Calu3 (cell line): ENCODE results near the gene VSIG10L2. TPM values are rescaled to one million over a fixed set of nuclear protein-coding genes. Genes with fewer than 3 reads are reported as not detected.

Source experiments
- BruUV-seq: library from RNA; stranded (reverse); fragments of 400-500 nt; replicated peaks from 2 replicates; lab custom pipeline; 2021; lab: Mats Ljungman, UMichigan
- CTCF ChIA-PET: fragments of 300-600 bp; sonication (Branson Sonifier 250); formaldehyde crosslinking; loops from one replicate; lab custom pipeline; 2022; ENCODE audit warnings: antibody characterized with exemption; lab: Charles Lee
- DNase-seq: peaks from one replicate; pipeline ENCODE4 v3.0.0; 2022
- H3K27ac Mint-ChIP-seq: one replicate; pipeline ENCODE4 v1.8.0; 2022; ENCODE audit warnings: mixed read lengths; ENCODE audit not compliant: unreplicated experiment
- H3K27me3 Mint-ChIP-seq: one replicate; pipeline ENCODE4 v1.8.0; 2022; ENCODE audit warnings: mixed read lengths; ENCODE audit not compliant: unreplicated experiment
- H3K36me3 Mint-ChIP-seq: one replicate; pipeline ENCODE4 v1.8.0; 2022; ENCODE audit warnings: mild to moderate bottlenecking, moderate library complexity, mixed read lengths; ENCODE audit not compliant: insufficient read depth, unreplicated experiment
- H3K4me1 Mint-ChIP-seq: one replicate; pipeline ENCODE4 v1.8.0; 2022; ENCODE audit warnings: mild to moderate bottlenecking, low read depth, mixed read lengths; ENCODE audit not compliant: unreplicated experiment
- H3K4me3 Mint-ChIP-seq: one replicate; pipeline ENCODE4 v1.8.0; 2022; ENCODE audit warnings: mild to moderate bottlenecking, low read depth, moderate library complexity, mixed read lengths; ENCODE audit not compliant: unreplicated experiment
- H3K9me3 Mint-ChIP-seq: one replicate; pipeline ENCODE4 v1.8.0; 2022; ENCODE audit warnings: low read depth, mixed read lengths; ENCODE audit not compliant: unreplicated experiment
- intact Hi-C: fragments of 100-400 bp; cut with micrococcal nuclease; formaldehyde crosslinking; loops from one replicate; pipeline ENCODE4 v1.10.0; 2022; ENCODE audit not compliant: unreplicated experiment
- total RNA-seq: library from RNA; stranded (reverse); gene quantifications from 2 replicates; pipeline ENCODE4 v1.2.3, GENCODE V29; 2022
- TF ChIP-seq, protein P1 (sequence below): fragments of 200-600 bp; IDR thresholded peaks from one replicate; pipeline ENCODE4 v1.8.0; 2022; ENCODE audit warnings: antibody characterized with exemption; ENCODE audit not compliant: unreplicated experiment

The VSIG10L2 gene
- total RNA-seq, 1 experiment from 2014 or later: not detected

DNA sequence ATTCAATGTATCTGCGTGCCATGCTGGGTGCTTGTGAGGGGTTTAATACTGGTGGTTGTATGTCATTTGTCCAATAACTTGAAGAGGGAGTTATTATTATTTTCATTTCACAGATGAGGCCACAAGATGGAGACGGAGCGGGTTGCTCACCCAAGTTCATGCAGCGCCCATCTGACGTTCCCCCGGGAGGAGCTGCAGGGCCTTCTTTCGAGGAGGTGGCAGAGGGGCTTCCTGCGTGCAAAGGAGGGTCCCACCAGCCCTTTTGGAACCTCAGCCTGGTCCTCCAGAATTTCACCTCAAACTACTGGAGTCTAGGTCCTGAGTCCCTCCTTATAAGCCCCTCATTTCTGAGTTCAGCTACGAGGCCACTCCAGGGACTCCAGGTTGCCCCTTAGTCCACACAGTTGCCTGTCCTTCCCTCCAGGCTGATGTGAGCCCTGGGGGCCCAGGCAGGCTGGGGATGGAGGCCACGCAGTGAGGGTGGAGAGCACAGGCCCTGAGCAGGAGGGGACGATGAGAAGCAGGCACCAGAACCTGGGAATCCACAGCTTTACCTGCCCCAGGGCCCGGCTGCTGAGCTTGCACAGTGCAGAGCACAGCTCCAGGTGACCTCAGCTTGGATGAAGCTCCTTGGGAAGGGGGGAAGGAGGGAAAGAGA is 2.9 kb upstream of the VSIG10L2 start:
- no TSS peak for BruUV-seq
- no peak overlapping the region for H3K4me3 Mint-ChIP-seq
- peaks cover 6% of the 10 kb centered on the region for H3K4me1 Mint-ChIP-seq
- no peaks in the 10 kb centered on the region for H3K9me3 Mint-ChIP-seq
- peaks cover 12% of the 10 kb centered on the region for H3K27me3 Mint-ChIP-seq
- DNase-seq: no peak
- no peak overlapping the region for H3K27ac Mint-ChIP-seq
- no peaks in the 10 kb centered on the region for H3K36me3 Mint-ChIP-seq
- intact Hi-C loops: loop anchor here (5.0 kb wide), 2 partner anchors 119 to 174 kb away; partner anchors contain the start of gene CDON
- CTCF ChIA-PET: interaction anchor here (1.1 to 1.6 kb wide), 3 partner anchors 119 to 251 kb away, joined by 3 to 9 read pairs (median 3); no protein-coding TSS in a partner anchor
- TF ChIP-seq, protein P1, sequence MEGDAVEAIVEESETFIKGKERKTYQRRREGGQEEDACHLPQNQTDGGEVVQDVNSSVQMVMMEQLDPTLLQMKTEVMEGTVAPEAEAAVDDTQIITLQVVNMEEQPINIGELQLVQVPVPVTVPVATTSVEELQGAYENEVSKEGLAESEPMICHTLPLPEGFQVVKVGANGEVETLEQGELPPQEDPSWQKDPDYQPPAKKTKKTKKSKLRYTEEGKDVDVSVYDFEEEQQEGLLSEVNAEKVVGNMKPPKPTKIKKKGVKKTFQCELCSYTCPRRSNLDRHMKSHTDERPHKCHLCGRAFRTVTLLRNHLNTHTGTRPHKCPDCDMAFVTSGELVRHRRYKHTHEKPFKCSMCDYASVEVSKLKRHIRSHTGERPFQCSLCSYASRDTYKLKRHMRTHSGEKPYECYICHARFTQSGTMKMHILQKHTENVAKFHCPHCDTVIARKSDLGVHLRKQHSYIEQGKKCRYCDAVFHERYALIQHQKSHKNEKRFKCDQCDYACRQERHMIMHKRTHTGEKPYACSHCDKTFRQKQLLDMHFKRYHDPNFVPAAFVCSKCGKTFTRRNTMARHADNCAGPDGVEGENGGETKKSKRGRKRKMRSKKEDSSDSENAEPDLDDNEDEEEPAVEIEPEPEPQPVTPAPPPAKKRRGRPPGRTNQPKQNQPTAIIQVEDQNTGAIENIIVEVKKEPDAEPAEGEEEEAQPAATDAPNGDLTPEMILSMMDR: no peak

DNA sequence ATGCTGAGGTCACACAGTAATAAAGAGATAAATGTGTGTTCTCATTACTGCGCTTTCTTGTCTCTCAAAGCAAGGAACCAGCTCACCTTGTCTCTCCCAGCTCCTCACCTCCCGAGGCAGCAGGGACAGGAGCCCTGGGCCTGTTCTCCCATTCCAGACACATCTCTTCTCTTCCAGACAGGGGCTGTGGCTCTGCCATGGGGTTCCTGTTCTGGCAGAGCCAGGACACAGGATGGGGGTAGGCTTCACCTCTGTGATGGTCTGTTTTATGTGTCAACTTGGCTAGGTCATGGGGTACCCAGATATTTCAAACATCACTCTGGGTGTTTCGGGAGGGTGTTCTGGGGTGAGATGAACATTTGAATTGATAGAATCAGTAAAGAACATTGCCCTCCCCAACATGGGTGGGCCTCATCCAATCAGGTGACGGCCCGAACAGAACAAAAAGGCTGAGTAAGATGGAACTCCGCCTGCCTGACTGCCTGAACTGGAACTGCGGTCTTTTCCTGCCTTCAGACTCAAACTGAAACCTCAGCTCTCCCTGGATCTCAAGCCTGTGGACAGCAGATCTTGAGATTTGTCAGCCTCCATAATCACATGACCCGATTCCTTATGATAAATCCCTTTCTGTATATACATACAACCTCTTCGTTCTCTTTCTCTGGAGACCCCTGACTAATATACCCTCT is 2.0 kb upstream of the VSIG10L2 start:
- DNase-seq: no peak
- H3K27ac Mint-ChIP-seq: no peak overlapping the region
- CTCF ChIA-PET: interaction anchor here (1.1 kb wide), 1 partner anchor 250 kb away, joined by 3 read pairs; no protein-coding TSS in a partner anchor
- H3K36me3 Mint-ChIP-seq: no peaks in the 10 kb centered on the region
- TF ChIP-seq, protein P1: no peak
- H3K27me3 Mint-ChIP-seq: peaks cover 12% of the 10 kb centered on the region
- intact Hi-C loops: loop anchor here (5.0 kb wide), 2 partner anchors 118 to 173 kb away; partner anchors contain the start of gene CDON
- no peak overlapping the region for H3K4me3 Mint-ChIP-seq
- no peaks in the 10 kb centered on the region for H3K9me3 Mint-ChIP-seq
- H3K4me1 Mint-ChIP-seq: peaks cover 6% of the 10 kb centered on the region
- no TSS peak for BruUV-seq

DNA sequence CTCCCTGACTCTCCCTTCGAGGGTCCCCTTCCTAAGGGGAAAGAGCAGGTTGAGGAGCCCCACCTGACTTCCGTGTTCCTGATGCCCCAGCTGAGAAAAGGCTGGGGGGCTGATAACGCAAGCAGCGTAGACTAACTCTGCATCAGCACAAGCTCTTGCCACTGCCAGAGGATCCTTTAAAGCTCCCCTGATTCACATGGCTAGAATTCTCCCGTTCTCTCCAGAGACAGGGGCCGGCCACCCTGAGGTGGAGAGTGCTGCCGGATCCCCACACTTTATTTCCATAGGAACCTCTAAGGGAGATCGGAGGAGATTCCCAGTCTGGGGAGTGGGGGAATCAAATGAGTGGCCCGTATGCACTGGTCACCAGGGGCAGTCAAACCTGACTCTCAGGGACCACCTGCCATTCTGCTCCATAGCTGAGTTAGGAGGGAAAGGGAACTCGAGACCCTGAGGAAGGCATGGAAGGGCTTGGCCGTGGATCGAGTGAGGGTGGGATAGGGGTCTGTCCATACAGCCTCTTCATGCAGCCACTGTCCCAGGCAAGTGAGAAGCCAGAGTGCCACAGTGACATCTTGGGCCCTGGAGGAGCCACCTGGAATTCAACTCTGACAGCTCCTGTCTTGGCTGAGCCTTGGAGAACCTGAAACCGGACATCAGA is 1.4 kb upstream of the VSIG10L2 start:
- TF ChIP-seq, protein P1: no peak
- H3K9me3 Mint-ChIP-seq: no peaks in the 10 kb centered on the region
- peaks cover 12% of the 10 kb centered on the region for H3K27me3 Mint-ChIP-seq
- peaks cover 6% of the 10 kb centered on the region for H3K4me1 Mint-ChIP-seq
- no peak for DNase-seq
- H3K27ac Mint-ChIP-seq: no peak overlapping the region
- BruUV-seq: no TSS peak
- no peaks in the 10 kb centered on the region for H3K36me3 Mint-ChIP-seq
- no peak overlapping the region for H3K4me3 Mint-ChIP-seq
- intact Hi-C loops: loop anchor here (5.0 kb wide), 2 partner anchors 118 to 173 kb away; partner anchors contain the start of gene CDON
- CTCF ChIA-PET: no interaction called here

GRCh38 chr11:125945011-125945796 is 640 bp upstream of the VSIG10L2 start:
- Mint-ChIP-seq H3K4me3 (no peak overlapping the region), H3K27me3 (peaks cover 12% of the 10 kb centered on the region), H3K9me3 (no peaks in the 10 kb centered on the region), H3K36me3 (no peaks in the 10 kb centered on the region), H3K27ac (no peak overlapping the region), H3K4me1 (peaks cover 6% of the 10 kb centered on the region)
- DNase-seq: no peak
- TF ChIP-seq, protein P1: no peak
- CTCF ChIA-PET: no interaction called here
- intact Hi-C loops: no loop called here
- BruUV-seq: no TSS peak
